K562 (cell line): ENCODE data around the gene MAP3K7. TPM values are rescaled to one million over a fixed set of nuclear protein-coding genes. Genes with fewer than 3 reads are reported as not detected.

Source experiments
- CC2D1A ChIP-seq: fragments of 450-650 bp; IDR thresholded peaks from 2 replicates; pipeline ENCODE4 v1.6.1; 2017; ENCODE audit warnings: mild to moderate bottlenecking
- CREB3L1 ChIP-seq: fragments of 450-650 bp; IDR thresholded peaks from 2 replicates; pipeline ENCODE4 v1.6.1; 2014; ENCODE audit warnings: low read depth, mild to moderate bottlenecking, moderate library complexity, borderline replicate concordance
- ETV6 ChIP-seq, 3 experiments: fragments of 150-350 bp in 1 of 3; sonication (generic) in 1 of 3; formaldehyde crosslinking in 1 of 3; IDR thresholded peaks; 2 replicates each; pipeline versions ENCODE4 v1.6.1 to v1.8.0; 2014 to 2022; ENCODE audit warnings: borderline replicate concordance in 2 of 3, low read depth in 2 of 3, antibody characterized with exemption in 1 of 3, low read length in 1 of 3, mild to moderate bottlenecking in 1 of 3, missing genetic modification reagents in 1 of 3
- GTF2E2 ChIP-seq: fragments of 200-800 bp; sonication (Bioruptor generic); IDR thresholded peaks from 2 replicates; pipeline ENCODE4 v1.6.1; 2016; ENCODE audit warnings: missing genetic modification characterization, missing compliant biosample characterization
- HDAC8 ChIP-seq: fragments of 450-650 bp; IDR thresholded peaks from 2 replicates; pipeline ENCODE4 v1.6.1; 2016; ENCODE audit warnings: mild to moderate bottlenecking, missing genetic modification characterization, moderate library complexity, missing compliant biosample characterization
- HMBOX1 ChIP-seq: sonication (generic); IDR thresholded peaks from 2 replicates; pipeline ENCODE4 v1.6.1; 2016
- JUN ChIP-seq, 2 experiments: sonication (generic) in 1 of 2; formaldehyde crosslinking in 1 of 2; IDR thresholded peaks; 2 replicates each; pipeline versions ENCODE4 v1.6.1 to v1.8.0; 2012 to 2022; ENCODE audit warnings: borderline replicate concordance in 2 of 2, mild to moderate bottlenecking in 2 of 2, improper control_type of control experiment in 1 of 2, low read depth in 1 of 2, low read length in 1 of 2, missing genetic modification reagents in 1 of 2
- MYC ChIP-seq, 2 experiments: fragments of 250-450 bp in 1 of 2; sonication (Bioruptor Pico) in 1 of 2; IDR thresholded peaks; 2 replicates each; pipeline versions ENCODE4 v1.5.1 to v1.6.1; 2012 to 2021; ENCODE audit warnings: low read depth in 2 of 2, borderline replicate concordance in 1 of 2, improper control_type of control experiment in 1 of 2, low read length in 1 of 2, mild to moderate bottlenecking in 1 of 2, moderate library complexity in 1 of 2
- NCOA1 ChIP-seq: fragments of 450-650 bp; IDR thresholded peaks from 2 replicates; pipeline ENCODE4 v1.6.1; 2016; ENCODE audit warnings: low read depth
- NCOR1 ChIP-seq: fragments of 450-650 bp; IDR thresholded peaks from 2 replicates; pipeline ENCODE4 v1.6.1; 2016; ENCODE audit warnings: mild to moderate bottlenecking, moderate library complexity
- NR4A1 ChIP-seq, 2 experiments: fragments of 250-450 bp in 1 of 2; fragments of 450-650 bp in 1 of 2; sonication (Bioruptor Pico) in 1 of 2; IDR thresholded peaks; 2 replicates each; pipeline versions ENCODE4 v1.4.0 to v1.6.1; 2016 to 2020; ENCODE audit warnings: mild to moderate bottlenecking in 2 of 2, missing compliant biosample characterization in 1 of 2, missing genetic modification characterization in 1 of 2, moderate library complexity in 1 of 2
- PYGO2 ChIP-seq: fragments of 450-650 bp; IDR thresholded peaks from 2 replicates; pipeline ENCODE4 v1.6.1; 2016; ENCODE audit warnings: mild to moderate bottlenecking, missing genetic modification characterization, moderate library complexity, missing compliant biosample characterization
- TEAD2 ChIP-seq: fragments of 450-650 bp; IDR thresholded peaks from 2 replicates; pipeline ENCODE4 v1.6.1; 2016; ENCODE audit warnings: missing genetic modification characterization, control low read depth, missing compliant biosample characterization
- ZNF318 ChIP-seq, 2 experiments: fragments of 450-650 bp; IDR thresholded peaks; 2 replicates each; pipeline ENCODE4 v1.6.1; 2016; ENCODE audit warnings: mild to moderate bottlenecking in 2 of 2, borderline replicate concordance in 1 of 2, low read depth in 1 of 2, moderate library complexity in 1 of 2
- ZNF785 ChIP-seq: fragments of 250-450 bp; sonication (Bioruptor Pico); IDR thresholded peaks from 2 replicates; pipeline ENCODE4 v1.4.0; 2020; ENCODE audit warnings: mild to moderate bottlenecking
- polyA plus RNA-seq, 8 experiments: library from polyadenylated mRNA; depleted of rRNA in 4 of 8; stranded (reverse) in 5 of 8; unstranded in 3 of 8; fragments of >200 nt; fragmentation: Nextera tagmentation in 2 of 8; fragmentation: Illumina TruSeq in 1 of 8; extraction: Ambion mirVana in 2 of 8; extraction: Trizol in 1 of 8; gene quantifications; 2 replicates each; pipeline versions ENCODE4 v1.2.1 to v1.2.3, GENCODE V29; 2011 to 2014; ENCODE audit warnings: inconsistent platforms in 1 of 8, missing spikeins in 1 of 8
- total RNA-seq, 7 experiments: library from RNA; depleted of rRNA in 6 of 7; stranded (reverse); fragments of >200 nt in 6 of 7; fragmentation: Illumina TruSeq in 2 of 7; extraction: Trizol in 2 of 7; gene quantifications; 2 replicates each; pipeline versions ENCODE4 v1.2.1 to v1.2.3, GENCODE V29; 2011 to 2021; ENCODE audit warnings: low replicate concordance in 1 of 7

MAP3K7 gene
- total and polyA plus RNA-seq, 9 of the 15 experiments (the other 6 are each of a cell fraction or from before 2014, with no cell fraction given), result 13.4 to 60.9 (median 34.8) TPM

GRCh38 chr6:90596967-90597539 is 10.2 kb upstream of the MAP3K7 start (continued):
- TF ChIP-seq ZNF318 (IDR thresholded peaks at IDR 0.05; ENCODE audit: borderline replicate concordance in 1 of 2, low read depth in 1 of 2) (no peak), PYGO2 (tag) (no peak), ETV6 (IDR thresholded peaks at IDR 0.05; ENCODE audit: borderline replicate concordance in 1 of 2, low read depth in 2 of 2, low read length in 1 of 2) (no peak), ETV6 (CRISPR knock-in tag; IDR thresholded peaks at IDR 0.05; ENCODE audit: borderline replicate concordance) (no peak), HDAC8 (tag) (no peak; the same call in 1 of the 2 replicates), JUN (IDR thresholded peaks at IDR 0.05; ENCODE audit: borderline replicate concordance, low read depth, low read length) (no peak), JUN (CRISPR knock-in tag; IDR thresholded peaks at IDR 0.05; ENCODE audit: borderline replicate concordance) (no peak), HMBOX1 (no peak), MYC (IDR thresholded peaks at IDR 0.05; ENCODE audit: low read depth, low read length) (no peak), MYC (CRISPR knock-in tag; IDR thresholded peaks at IDR 0.05; ENCODE audit: borderline replicate concordance, low read depth) (no peak), NR4A1 (CRISPR knock-in tag; IDR thresholded peaks at IDR 0.05) (no peak), NR4A1 (tag; IDR thresholded peaks at IDR 0.05) (peak; percentile 75; the same call in 1 of the 2 replicates), CC2D1A (no peak), ZNF785 (CRISPR knock-in tag) (no peak), NCOR1 (no peak), CREB3L1 (no peak), NCOA1 (no peak), GTF2E2 (tag) (0 out of 2 replicates have a peak, but pooled peaks have one; percentile 42), TEAD2 (no peak)
